Measurements from ENCODE around the gene CHCHD3. TPM values are rescaled to one million over a fixed set of nuclear protein-coding genes. Genes with fewer than 3 reads are reported as not detected.

CHCHD3 gene
- total RNA-seq, 5 donors from 2014 or later (not counting 1 experiment from before 2014, with no cell fraction given), result 25.6 to 33.7 (median 30.3) TPM

DNA sequence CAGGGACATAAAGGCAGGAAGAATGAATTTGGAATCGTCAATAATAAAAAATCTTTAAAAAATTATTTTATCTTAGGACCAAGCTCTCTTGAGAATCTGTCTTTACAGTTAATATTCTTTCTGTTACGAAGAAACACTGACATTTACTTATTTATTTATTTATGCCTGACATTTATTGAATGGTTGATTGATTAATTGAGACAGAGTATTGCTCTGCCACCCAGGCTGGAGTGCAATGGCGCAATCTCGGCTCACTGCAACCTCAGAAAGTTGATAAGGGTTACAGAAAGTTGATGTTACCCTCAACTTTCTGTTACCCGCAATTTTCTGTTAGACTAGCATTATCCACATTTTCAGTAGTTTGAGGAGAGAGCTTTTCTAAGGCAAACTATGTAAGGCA lies 70.1 kb downstream of the CHCHD3 start:
- Histone ChIP-seq H3K27ac (ENCODE audit: low read length) (no peak overlapping the region), H3K27me3 (replicated peaks in 1 of 2; ENCODE audit: control insufficient read depth in 2 of 2, extremely low read depth in 1 of 2, insufficient read depth in 2 of 2, low read length in 1 of 2) (no peaks in the 10 kb centered on the region), H3K36me3 (ENCODE audit: control insufficient read depth in 2 of 2, extremely low read depth in 1 of 2, insufficient read depth in 1 of 2, low read length in 1 of 2) (no peaks in the 10 kb centered on the region), H3K9me3 (peaks cover under 1% of the 10 kb centered on the region), H3K4me1 (ENCODE audit: control insufficient read depth in 1 of 2, extremely low read depth in 1 of 2, insufficient read depth in 2 of 2, low read length in 2 of 2) (no peaks in the 10 kb centered on the region), H3K4me3 (ENCODE audit: control insufficient read depth in 1 of 2, extremely low read depth in 1 of 2, low read length in 1 of 2) (no peak overlapping the region)
- Mint-ChIP-seq H3K27me3 (no peaks in the 10 kb centered on the region), H3K4me3 (no peak overlapping the region), H3K36me3 (peaks cover 57% of the 10 kb centered on the region), H3K4me1 (peaks cover 10 to 19% (median 17%) of the 10 kb centered on the region in 3 donors), H3K9me3 (peaks cover 3 to 13% (median 9%) of the 10 kb centered on the region in 3 donors), H3K27ac (no peak overlapping the region)
- ChIA-PET CTCF (interaction anchor here in 1 of 2 donors (0.6 kb wide), 1 partner anchor 97 kb away, joined by 3 read pairs; no protein-coding TSS in a partner anchor), POLR2A (no interaction called here)
- DNase-seq (no peak), ATAC-seq (replicated peaks in 1 of 4) (no peak)
- WGBS (ENCODE audit: insufficient coverage), result 100% methylated on average over 2 of the region's 5 CpGs

DNA sequence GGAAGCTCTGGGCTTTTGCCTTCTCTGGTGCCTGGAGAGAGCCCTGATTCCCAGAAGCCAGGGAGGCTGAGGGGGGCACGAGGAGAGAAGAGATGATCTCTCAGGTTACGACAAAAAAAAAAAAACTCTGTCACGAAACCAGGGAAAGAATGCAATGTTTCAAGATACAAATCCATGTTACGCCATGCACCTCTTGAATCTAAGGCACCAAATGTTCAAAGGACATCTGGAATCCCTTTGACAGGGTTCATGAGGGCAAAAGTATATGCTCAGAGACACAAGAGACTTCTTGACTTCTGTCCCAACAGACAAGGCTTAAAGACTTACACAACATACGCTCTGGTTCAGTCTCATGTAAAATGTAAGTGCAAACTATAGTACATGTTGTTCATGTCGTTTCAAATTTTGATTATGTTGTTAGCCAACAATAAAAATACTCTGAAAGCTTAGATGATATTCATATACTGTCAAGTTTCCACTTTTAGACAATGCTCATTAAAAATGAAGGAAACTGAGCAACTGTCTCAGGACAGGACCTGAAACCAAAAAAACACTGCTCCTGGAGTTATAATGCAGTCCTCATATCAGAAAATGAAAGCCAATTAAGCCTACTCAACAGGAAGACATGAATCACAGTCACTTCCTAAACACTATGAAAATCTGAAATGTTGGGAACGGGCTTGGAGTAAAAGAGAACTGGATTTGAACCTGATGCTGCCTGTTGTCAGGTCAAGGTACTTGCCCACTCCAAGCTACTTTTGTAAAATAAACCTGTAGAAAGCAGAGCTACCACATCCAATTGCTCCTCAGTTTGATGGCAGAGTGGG lies 72.3 kb downstream of the CHCHD3 start:
- DNase-seq, result no peak
- no peak overlapping the region for H3K4me3 ChIP-seq (ENCODE audit: control insufficient read depth in 1 of 2, extremely low read depth in 1 of 2, low read length in 1 of 2)
- no peaks in the 10 kb centered on the region for H3K4me1 ChIP-seq (ENCODE audit: control insufficient read depth in 1 of 2, extremely low read depth in 1 of 2, insufficient read depth in 2 of 2, low read length in 2 of 2)
- ATAC-seq (replicated peaks in 1 of 4), result no peak
- no peaks in the 10 kb centered on the region for H3K36me3 ChIP-seq (ENCODE audit: control insufficient read depth in 2 of 2, extremely low read depth in 1 of 2, insufficient read depth in 1 of 2, low read length in 1 of 2)
- no peak overlapping the region for H3K27ac Mint-ChIP-seq
- 96% methylated on average over 4 of the region's 7 CpGs for WGBS (ENCODE audit: insufficient coverage)
- no peaks in the 10 kb centered on the region for H3K27me3 ChIP-seq (replicated peaks in 1 of 2; ENCODE audit: control insufficient read depth in 2 of 2, extremely low read depth in 1 of 2, insufficient read depth in 2 of 2, low read length in 1 of 2)
- H3K9me3 ChIP-seq, result peaks cover 9% of the 10 kb centered on the region
- ChIA-PET POLR2A (no interaction called here), CTCF (no interaction called here)
- H3K36me3 Mint-ChIP-seq, result peaks cover 51% of the 10 kb centered on the region
- H3K9me3 Mint-ChIP-seq, result peaks cover 3 to 17% (median 10%) of the 10 kb centered on the region in 3 donors
- no peak overlapping the region for H3K4me3 Mint-ChIP-seq
- H3K27ac ChIP-seq (ENCODE audit: low read length), result no peak overlapping the region
- H3K4me1 Mint-ChIP-seq, result peaks cover 8 to 16% (median 15%) of the 10 kb centered on the region in 3 donors
- no peaks in the 10 kb centered on the region for H3K27me3 Mint-ChIP-seq

DNA sequence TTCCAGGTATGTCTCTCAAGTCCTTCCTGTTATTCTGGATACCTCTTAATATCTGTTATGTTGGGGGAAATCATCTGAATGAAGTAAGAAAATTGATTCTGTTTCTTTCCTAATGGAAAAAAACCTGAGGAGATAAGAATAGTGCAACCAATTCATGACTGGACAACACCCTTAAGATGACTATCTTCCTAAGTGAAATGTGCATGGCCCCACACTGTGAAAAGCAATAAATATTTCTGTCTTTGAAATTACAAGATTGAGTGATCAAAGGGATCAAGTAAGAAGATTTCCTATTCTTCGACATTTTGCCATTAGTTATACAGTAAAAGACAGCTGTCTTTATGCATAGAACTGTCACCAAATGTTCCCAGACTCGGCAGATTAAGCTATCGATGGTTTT lies 73.9 kb downstream of the CHCHD3 start:
- WGBS (ENCODE audit: insufficient coverage), result no CpG with 5 or more reads among the region's 3 CpGs
- H3K9me3 ChIP-seq, result peaks cover 9% of the 10 kb centered on the region
- peaks cover 3 to 21% (median 10%) of the 10 kb centered on the region in 3 donors for H3K9me3 Mint-ChIP-seq
- H3K36me3 Mint-ChIP-seq, result peaks cover 52% of the 10 kb centered on the region
- DNase-seq, result no peak
- H3K4me1 Mint-ChIP-seq, result peaks cover 17 to 23% (median 21%) of the 10 kb centered on the region in 3 donors
- ChIA-PET CTCF (no interaction called here), POLR2A (no interaction called here)
- no peak for ATAC-seq (replicated peaks in 1 of 4)
- no peak overlapping the region for H3K4me3 Mint-ChIP-seq
- no peak overlapping the region for H3K27ac Mint-ChIP-seq
- no peak overlapping the region for H3K4me3 ChIP-seq (ENCODE audit: control insufficient read depth in 1 of 2, extremely low read depth in 1 of 2, low read length in 1 of 2)
- no peaks in the 10 kb centered on the region for H3K4me1 ChIP-seq (ENCODE audit: control insufficient read depth in 1 of 2, extremely low read depth in 1 of 2, insufficient read depth in 2 of 2, low read length in 2 of 2)
- no peaks in the 10 kb centered on the region for H3K27me3 Mint-ChIP-seq
- H3K27me3 ChIP-seq (replicated peaks in 1 of 2; ENCODE audit: control insufficient read depth in 2 of 2, extremely low read depth in 1 of 2, insufficient read depth in 2 of 2, low read length in 1 of 2), result no peaks in the 10 kb centered on the region
- H3K27ac ChIP-seq (ENCODE audit: low read length), result no peak overlapping the region
- no peaks in the 10 kb centered on the region for H3K36me3 ChIP-seq (ENCODE audit: control insufficient read depth in 2 of 2, extremely low read depth in 1 of 2, insufficient read depth in 1 of 2, low read length in 1 of 2)

DNA sequence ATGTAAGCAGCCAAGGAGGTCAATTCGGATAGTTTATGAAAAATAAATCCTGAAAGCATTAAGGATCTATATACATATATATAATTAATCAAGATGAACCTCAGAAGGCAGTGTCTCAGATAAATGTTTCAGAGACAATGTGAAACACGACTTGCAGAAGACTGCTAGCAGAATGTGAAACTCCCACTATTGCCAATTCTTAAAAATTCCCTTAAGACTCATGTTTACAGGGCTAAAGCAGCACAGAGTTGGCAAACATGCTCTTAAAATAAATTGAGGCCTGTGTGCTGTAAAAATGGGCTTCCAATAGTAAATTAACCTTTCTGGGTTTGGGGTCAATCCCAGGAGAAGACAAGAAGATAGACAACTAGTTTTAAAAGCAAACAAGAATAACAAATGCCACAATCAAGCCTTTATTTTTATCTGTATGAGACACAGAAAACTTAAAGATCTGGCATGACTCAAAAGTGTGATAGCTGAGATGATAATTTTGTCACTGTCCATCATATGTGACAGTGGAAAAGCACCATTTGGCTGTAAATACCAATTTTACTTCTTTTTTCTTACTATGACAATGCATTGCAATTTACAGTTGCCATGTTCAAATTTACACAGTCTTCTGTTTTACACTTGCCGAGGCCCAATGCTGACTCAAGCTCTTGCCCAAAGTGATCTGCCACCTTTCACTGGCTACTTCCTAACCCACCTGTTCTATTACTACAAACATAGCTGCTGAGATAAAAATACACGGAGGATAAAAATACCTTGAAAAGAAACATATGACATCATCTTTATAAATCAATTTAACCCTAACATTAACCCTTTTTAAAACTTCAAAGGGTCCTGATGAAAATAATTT lies 78.6 kb downstream of the CHCHD3 start:
- ATAC-seq (replicated peaks in 1 of 4), result no peak
- H3K27ac Mint-ChIP-seq, result no peak overlapping the region

DNA sequence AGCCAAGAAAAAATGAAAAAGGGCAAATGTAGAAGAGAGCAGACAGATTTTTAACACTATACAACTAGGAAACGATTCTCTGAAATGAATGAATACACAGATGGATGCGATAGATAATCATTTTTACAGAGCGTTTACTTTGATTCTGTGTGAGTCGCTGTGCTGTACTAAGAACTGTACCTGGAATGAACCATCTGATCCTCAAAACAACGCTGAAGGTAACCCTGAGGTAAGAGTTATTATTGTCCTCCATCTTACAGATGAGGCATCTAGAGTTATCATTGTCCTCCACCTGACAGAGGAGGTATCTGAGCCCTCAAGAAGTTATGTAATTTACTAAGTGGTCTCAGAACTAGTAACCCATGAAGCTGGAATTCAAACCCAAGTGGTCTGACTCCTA lies 80.2 kb downstream of the CHCHD3 start:
- H3K27ac ChIP-seq (ENCODE audit: low read length), result no peak overlapping the region
- peaks cover 0 to 8% (median under 1%) of the 10 kb centered on the region in 3 donors for H3K9me3 Mint-ChIP-seq
- no peak for DNase-seq
- H3K4me1 ChIP-seq (ENCODE audit: control insufficient read depth in 1 of 2, extremely low read depth in 1 of 2, insufficient read depth in 2 of 2, low read length in 2 of 2), result no peaks in the 10 kb centered on the region
- 93% methylated on average over 3 of the region's 5 CpGs for WGBS (ENCODE audit: insufficient coverage)
- peaks cover 26 to 37% (median 30%) of the 10 kb centered on the region in 3 donors for H3K4me1 Mint-ChIP-seq
- H3K4me3 ChIP-seq (ENCODE audit: control insufficient read depth in 1 of 2, extremely low read depth in 1 of 2, low read length in 1 of 2), result no peak overlapping the region
- ChIA-PET POLR2A (no interaction called here), CTCF (no interaction called here)
- H3K9me3 ChIP-seq, result peaks cover 8% of the 10 kb centered on the region
- no peaks in the 10 kb centered on the region for H3K27me3 Mint-ChIP-seq
- no peak for ATAC-seq (replicated peaks in 1 of 4)
- no peaks in the 10 kb centered on the region for H3K36me3 ChIP-seq (ENCODE audit: control insufficient read depth in 2 of 2, extremely low read depth in 1 of 2, insufficient read depth in 1 of 2, low read length in 1 of 2)
- H3K27ac Mint-ChIP-seq, result no peak overlapping the region
- no peaks in the 10 kb centered on the region for H3K27me3 ChIP-seq (replicated peaks in 1 of 2; ENCODE audit: control insufficient read depth in 2 of 2, extremely low read depth in 1 of 2, insufficient read depth in 2 of 2, low read length in 1 of 2)
- no peak overlapping the region for H3K4me3 Mint-ChIP-seq
- H3K36me3 Mint-ChIP-seq, result peaks cover 18% of the 10 kb centered on the region

More for the DNA sequence above, 78.6 kb downstream of the CHCHD3 start:
- Histone ChIP-seq H3K36me3 (ENCODE audit: control insufficient read depth in 2 of 2, extremely low read depth in 1 of 2, insufficient read depth in 1 of 2, low read length in 1 of 2) (no peaks in the 10 kb centered on the region), H3K27ac (ENCODE audit: low read length) (no peak overlapping the region), H3K9me3 (peaks cover 9% of the 10 kb centered on the region), H3K27me3 (replicated peaks in 1 of 2; ENCODE audit: control insufficient read depth in 2 of 2, extremely low read depth in 1 of 2, insufficient read depth in 2 of 2, low read length in 1 of 2) (no peaks in the 10 kb centered on the region), H3K4me1 (ENCODE audit: control insufficient read depth in 1 of 2, extremely low read depth in 1 of 2, insufficient read depth in 2 of 2, low read length in 2 of 2) (no peaks in the 10 kb centered on the region), H3K4me3 (ENCODE audit: control insufficient read depth in 1 of 2, extremely low read depth in 1 of 2, low read length in 1 of 2) (no peak overlapping the region)
- H3K27me3 Mint-ChIP-seq, result no peaks in the 10 kb centered on the region
- no peak for DNase-seq
- POLR2A ChIA-PET, result interaction anchor here in 1 of 2 donors (0.6 kb wide), 1 partner anchor 266 kb away, joined by 4 read pairs; no protein-coding TSS in a partner anchor
- no peak overlapping the region for H3K4me3 Mint-ChIP-seq
- 77% methylated on average over 1 of the region's 4 CpGs for WGBS (ENCODE audit: insufficient coverage)
- H3K36me3 Mint-ChIP-seq, result peaks cover 31% of the 10 kb centered on the region
- H3K9me3 Mint-ChIP-seq, result peaks cover 3 to 21% (median 10%) of the 10 kb centered on the region in 3 donors
- CTCF ChIA-PET, result interaction anchor here in 1 of 2 donors (0.7 to 0.8 kb wide), 2 partner anchors 9 to 10 kb away, joined by 3 read pairs; no protein-coding TSS in a partner anchor
- H3K4me1 Mint-ChIP-seq, result peaks cover 24 to 40% (median 38%) of the 10 kb centered on the region in 3 donors

DNA sequence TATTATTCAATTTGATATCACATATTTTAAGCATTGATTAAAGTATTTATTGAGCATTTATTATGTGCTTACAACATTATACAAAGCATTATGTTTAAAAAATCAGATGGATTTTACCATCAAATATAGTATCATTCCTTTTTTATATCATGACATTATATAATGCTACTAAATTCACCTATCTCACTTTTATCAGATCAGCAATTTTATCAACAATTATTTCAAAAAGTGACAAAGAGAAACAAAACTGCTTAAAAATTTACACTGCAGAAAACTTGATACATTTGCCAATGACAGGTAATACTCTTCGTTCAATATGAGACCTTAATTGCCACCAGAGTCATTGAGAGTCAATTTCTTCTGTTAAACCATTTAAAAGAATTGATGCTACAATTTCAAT lies 82.0 kb downstream of the CHCHD3 start:
- Histone ChIP-seq H3K36me3 (ENCODE audit: control insufficient read depth in 2 of 2, extremely low read depth in 1 of 2, insufficient read depth in 1 of 2, low read length in 1 of 2) (no peaks in the 10 kb centered on the region), H3K4me1 (ENCODE audit: control insufficient read depth in 1 of 2, extremely low read depth in 1 of 2, insufficient read depth in 2 of 2, low read length in 2 of 2) (no peaks in the 10 kb centered on the region), H3K27ac (ENCODE audit: low read length) (no peak overlapping the region), H3K4me3 (ENCODE audit: control insufficient read depth in 1 of 2, extremely low read depth in 1 of 2, low read length in 1 of 2) (no peak overlapping the region), H3K27me3 (replicated peaks in 1 of 2; ENCODE audit: control insufficient read depth in 2 of 2, extremely low read depth in 1 of 2, insufficient read depth in 2 of 2, low read length in 1 of 2) (no peaks in the 10 kb centered on the region), H3K9me3 (no peaks in the 10 kb centered on the region)
- WGBS (ENCODE audit: insufficient coverage), result no CpG with 5 or more reads among the region's 1 CpG
- no peaks in the 10 kb centered on the region for H3K27me3 Mint-ChIP-seq
- H3K4me3 Mint-ChIP-seq, result no peak overlapping the region
- ChIA-PET CTCF (no interaction called here), POLR2A (no interaction called here)
- DNase-seq (no peak), ATAC-seq (replicated peaks in 1 of 4) (no peak)
- peaks cover 18% of the 10 kb centered on the region for H3K36me3 Mint-ChIP-seq
- peaks cover 0 to 4% (median 0%) of the 10 kb centered on the region in 3 donors for H3K9me3 Mint-ChIP-seq
- H3K27ac Mint-ChIP-seq, result no peak overlapping the region
- peaks cover 32 to 43% (median 36%) of the 10 kb centered on the region in 3 donors for H3K4me1 Mint-ChIP-seq

Measured in T-cell (primary cell).